Occipital lobe (tissue), 2 donors: ENCODE data around the gene EXOC3L1. TPM values are rescaled to one million over a fixed set of nuclear protein-coding genes. Genes with fewer than 3 reads are reported as not detected.

Experiments used
- DNase-seq: peaks from one replicate; lab custom pipeline; 2025; lab: John Stamatoyannopoulos, UW
- total RNA-seq: library from RNA; depleted of rRNA; stranded (reverse); fragments of >200 nt; gene quantifications from one replicate; pipeline ENCODE4 v1.2.3, GENCODE V29; 2014

Gene EXOC3L1
- total RNA-seq, 1 donor from 2014 or later: 0.47 TPM

DNA sequence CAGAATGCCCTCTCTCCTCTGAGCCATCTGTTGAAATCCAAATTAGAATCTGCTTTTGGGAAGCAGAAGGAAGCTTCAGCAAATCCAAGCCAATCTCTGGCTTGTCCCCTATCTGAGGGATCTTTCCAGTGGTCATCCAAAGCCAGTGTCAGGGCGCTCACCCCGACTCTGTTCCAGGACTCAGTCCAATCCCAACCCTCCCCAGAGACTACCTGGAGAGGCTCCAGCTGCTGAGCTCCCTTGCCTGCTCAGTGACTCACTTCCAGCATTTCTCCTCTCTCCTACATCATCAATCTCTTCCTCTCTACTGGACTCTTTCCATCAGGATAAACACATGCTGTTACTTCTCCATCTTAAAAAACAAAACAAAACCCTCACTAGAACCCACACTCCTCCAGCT is 8.6 kb downstream of the EXOC3L1 start:
- peak; percentile 23 for DNase-seq

DNA sequence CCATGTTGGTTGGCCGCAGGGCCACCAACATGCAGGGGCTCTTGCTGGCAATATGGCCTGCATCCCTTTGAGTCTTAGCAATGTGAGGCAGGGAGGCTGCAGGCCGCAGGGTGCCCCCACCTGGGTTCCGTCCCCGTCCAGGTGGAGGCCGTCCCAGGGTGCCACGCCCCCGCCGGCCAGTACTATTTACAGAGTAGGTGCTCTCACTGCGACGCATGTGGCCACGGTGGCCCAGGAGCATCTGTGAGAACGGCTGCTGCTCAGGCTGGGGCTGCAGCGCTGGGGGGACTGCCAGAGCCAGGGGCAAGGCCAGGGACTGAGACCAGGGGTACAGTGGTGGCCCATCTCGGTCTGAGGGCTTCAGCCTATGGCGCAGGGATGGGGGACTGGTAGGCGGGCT is 9.8 kb downstream of the EXOC3L1 start:
- no peak for DNase-seq

DNA sequence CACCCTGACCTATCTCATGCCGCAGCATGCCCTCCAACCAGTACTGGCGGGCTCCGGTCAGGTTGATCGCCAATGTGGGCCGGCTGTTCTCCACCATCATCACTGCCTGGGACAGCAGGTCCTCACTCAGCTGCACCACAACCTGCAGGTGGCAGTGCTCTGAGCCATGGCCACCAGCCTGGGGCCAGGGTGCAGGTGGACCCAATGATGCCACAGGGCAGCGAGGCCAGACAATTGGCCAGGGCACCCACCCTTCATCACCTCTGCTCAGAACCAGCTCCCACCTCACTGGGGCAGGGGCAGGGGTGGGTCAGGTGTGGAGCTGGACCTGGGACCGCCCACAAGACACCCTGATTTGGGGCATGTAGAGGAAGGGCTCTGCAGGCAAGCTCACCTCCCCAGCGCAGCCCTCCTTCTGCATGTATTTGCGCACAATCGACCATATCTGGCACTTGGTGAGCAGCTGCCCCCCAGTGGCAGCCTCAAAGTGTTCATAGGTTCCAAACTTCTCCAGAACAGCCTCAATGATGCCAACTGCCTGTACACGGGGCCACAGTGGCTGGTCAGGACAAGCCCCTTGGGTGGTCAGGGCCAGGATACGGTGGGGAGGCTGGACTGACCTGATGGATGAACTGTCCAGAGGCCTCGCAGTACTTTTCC is 10.4 kb downstream of the EXOC3L1 start:
- DNase-seq: no peak

DNA sequence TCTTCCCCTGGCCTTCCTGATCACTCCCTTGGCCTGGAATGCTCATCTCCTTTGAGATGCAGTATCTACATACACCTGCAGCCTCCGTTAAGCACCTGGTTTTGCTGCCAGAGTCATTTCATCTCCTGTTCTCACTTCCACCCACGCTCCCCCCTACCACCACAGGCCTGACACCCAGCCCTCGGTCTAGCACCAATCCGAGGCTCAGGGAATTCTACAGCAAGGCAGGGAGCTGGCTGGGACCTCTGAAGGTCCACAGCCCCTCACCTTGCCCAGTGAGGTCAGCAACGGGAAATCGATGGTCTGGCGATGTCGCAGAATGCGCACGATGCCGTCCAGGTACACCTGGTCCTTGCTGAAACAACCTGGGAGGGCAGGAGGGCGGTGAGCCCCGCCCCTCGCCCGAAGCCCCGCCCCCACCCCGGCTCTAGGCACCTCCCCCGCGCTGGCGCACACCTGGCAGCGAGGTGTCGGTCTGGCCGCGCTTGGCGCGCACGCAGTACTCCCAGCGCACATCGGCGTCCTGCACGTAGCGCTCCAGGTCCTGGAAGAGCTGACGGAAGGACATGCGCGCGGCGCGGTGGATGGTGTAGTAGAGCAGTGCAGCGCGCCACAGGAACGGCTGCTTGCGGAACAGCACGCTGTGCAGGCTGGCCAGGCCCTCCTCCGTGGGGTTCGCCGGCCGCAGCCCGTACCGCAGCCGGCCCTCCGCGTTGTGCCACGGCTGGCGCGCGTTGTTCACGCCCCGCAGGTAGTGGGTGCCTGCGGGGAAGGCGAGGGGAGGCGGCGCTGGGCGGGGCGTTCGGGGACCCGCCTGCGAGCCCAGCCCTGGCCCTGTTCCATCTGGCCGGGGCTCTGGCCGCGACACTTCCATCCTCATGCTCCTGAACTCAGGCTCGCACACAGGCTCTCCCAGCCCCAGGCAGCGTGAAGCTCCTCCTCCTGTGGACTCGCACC is 11.9 kb downstream of the EXOC3L1 start:
- DNase-seq: peak; percentile 32

DNA sequence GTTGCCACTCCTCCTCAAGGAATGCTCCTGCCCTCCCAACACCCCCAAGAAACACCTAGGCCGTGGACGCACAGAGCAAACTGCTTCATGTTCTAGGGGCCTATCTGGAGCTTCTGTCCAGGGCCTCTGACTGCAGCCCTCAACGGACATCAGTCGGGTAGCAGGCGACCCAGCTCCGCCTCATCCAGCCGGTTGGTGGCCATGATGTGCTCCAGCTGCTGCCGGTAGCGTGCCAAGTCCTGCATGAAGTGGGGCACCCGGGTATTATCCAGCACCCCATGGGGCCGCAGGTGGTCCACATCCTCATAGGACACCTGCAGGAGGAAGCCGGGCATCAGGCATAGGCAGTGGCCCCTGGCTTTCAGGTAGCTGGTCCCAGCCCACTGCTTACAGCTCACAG is 13.3 kb downstream of the EXOC3L1 start:
- no peak for DNase-seq

DNA sequence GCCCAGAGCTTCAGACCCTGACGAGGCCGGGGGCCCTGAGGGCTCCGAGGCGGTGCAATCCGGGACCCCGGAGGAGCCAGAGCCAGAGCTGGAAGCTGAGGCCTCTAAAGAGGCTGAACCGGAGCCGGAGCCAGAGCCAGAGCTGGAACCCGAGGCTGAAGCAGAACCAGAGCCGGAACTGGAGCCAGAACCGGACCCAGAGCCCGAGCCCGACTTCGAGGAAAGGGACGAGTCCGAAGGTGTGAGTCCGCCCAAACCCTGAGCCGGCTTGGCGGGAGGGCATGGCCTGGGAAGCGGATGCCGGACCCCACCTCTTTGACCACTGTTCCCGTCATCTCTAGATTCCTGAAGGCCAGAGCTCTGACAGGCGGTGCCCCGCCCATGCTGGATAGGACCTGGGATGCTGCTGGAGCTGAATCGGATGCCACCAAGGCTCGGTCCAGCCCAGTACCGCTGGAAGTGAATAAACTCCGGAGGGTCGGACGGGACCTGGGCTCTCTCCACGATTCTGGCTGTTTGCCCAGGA is 15.2 kb downstream of the EXOC3L1 start:
- DNase-seq: no peak

DNA sequence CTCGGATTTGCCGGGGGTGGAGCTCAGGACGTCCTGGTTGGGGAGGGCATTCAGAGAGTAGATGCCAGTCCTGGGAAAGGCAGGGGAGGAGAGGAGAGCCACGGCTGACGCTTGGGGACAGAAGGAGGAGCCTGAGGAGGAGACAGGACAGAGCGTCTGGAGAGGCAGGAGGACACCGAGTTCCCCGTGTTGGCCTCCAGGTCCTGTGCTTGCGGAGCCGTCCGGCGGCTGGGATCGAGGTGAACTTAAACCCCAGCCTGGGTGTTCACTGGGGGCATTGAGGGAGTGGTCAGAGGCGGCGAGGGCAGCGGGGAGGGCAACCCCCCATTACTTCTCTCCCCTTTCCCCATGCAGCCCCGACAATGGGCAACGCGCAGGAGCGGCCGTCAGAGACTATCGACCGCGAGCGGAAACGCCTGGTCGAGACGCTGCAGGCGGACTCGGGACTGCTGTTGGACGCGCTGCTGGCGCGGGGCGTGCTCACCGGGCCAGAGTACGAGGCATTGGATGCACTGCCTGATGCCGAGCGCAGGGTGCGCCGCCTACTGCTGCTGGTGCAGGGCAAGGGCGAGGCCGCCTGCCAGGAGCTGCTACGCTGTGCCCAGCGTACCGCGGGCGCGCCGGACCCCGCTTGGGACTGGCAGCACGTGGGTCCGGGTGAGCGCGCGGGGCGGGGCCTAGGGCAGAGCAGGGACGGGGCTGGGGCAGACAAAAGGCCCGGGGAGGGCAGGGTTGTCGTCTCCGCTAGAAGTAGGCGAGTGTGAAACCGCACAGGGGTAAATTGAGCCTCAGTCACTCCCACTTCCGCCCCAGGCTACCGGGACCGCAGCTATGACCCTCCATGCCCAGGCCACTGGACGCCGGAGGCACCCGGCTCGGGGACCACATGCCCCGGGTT is 15.9 kb downstream of the EXOC3L1 start:
- peak; percentile 82 for DNase-seq

DNA sequence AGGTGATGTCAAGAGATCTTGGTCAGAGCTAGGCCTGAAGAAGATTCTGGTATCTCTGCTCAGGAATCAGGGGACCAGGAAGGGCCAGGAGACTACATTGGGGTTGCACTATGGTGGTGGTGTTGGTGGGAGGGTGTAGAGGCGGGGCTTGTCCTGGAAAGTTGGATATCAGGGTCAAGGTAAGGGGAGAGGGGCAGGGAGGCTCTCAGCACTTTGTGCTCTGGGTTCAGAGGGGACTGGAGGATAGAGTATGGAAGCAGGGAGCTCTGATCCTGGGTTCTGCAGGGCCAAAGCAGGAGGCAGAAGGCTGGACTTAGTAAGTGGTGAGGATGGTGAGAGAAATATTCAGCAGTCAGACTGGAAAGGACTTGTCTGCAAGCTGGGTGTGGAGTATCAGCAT is 16.6 kb downstream of the EXOC3L1 start:
- no peak for DNase-seq

DNA sequence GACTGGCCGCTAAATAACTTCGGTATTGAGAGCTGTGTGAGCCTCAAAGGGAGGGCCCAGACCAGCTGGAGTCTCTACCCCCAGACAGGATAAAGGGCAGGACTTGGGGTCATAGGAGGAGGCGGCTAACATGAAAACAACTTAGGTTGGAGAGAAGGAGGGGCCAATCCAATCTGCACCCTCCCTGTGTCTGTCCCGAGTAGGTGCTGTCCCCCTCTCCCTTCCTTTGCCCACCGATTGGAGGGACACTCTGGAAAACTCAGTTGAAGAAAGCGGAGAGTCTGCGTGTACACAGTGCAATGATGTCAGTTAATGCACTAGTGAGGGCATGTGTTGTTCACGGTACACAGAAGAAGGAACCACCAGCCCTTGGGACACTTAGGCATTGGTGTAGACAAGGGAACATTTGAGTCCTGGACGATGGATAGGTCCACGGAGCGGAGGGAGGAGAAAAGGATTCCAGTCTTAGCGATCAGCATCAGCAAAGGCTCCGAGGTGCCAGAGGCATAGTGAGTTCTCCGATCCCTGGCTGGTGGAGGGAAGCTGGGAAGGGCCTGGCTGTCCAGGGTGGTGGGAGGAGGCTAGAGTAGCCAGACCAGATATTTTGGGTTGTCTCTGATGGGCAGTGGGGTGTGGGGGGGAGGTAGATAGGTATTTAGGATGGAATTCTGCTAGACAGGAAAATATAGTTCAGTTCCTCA is 18.8 kb downstream of the EXOC3L1 start:
- no peak for DNase-seq

DNA sequence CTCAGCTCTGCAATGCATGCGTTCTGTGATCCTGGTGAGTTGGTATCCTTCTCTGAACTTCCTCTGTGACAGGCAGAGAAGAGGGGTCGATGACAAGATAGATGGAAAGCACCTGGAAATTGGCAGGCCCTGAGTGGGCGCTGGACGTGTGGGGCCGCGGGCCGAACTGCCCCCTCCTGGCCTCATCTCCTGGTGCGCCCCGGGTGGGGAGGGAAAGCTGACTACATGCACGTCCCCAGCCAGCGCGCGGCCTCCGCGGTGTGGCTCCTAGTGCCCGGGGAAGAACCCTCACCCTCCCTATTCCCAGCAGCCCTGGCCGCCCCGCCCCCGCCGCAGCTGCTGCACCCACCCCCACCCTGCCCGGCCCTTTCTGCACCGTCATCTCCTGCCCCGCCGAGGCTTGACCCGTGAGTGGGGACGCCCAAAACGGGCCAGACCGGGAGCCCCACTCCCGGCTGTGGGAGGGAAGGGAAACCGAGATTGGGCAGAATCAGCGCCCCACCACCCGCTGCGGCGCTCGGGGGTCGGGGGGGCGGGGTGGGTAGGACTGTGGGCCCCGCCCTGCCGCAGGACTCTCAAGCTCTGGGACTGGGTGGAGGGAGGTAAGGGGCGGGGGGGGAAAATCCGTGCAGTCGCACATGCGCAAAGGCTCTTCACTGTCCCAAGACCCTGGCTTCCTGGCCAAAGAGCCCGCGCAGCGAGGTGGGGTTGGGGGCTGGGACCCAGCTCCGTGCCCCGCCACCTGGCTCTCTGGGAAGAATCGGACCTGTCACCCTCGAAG is 19.6 kb downstream of the EXOC3L1 start, which contains the start of gene NOL3:
TSS of gene NOL3 (plus strand) at position 371 of the 781 bp plus-strand sequence.
- peak; percentile 64 for DNase-seq

DNA sequence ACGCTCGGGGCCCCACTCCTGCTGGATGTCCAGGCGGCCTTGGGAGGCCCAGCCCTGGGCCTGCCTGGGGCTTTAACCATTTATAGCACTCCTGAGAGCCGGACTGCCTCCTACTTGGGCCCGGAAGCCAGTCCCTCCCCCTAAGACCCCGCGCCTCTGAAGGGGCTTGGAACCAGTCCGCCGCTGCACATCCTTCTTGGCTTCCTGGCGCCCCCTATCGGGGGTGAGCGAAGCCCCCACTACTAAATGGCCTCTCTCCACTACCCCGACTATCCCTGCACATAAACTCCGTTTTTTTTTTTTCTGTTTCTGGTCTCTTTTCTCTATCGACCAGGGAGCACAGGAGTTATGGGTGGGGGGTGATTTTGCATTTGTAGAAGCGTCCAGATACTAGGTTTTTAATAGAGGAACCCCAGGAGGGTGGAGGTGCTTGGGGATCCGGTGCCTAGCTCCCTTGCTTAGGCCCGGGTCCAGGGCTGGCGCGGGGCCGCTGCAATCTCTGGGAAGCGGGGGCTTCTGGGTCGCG is 20.2 kb downstream of the EXOC3L1 start:
- DNase-seq: no peak

DNA sequence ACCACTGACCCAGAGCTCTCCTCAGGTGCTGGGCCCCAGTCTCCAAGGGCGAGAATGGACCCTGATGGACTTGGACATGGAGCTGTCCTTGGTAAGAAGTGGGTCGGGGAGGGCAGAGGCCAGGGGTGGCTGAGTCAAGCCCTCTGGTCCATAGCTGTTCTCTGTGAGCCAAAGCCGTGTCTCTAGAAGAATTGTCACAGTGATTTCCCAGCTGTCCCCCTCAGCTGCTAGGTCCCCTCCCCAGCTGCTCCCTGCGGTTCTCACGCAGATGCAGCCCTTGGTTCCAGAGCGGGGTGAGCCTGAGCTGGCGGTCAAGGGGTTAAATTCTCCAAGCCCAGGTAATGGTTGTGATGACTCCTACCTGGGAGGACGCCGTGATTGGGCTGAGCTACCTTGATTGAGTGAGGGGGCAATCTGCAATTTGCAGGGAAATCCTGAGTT is 20.9 kb downstream of the EXOC3L1 start:
- no peak for DNase-seq

DNA sequence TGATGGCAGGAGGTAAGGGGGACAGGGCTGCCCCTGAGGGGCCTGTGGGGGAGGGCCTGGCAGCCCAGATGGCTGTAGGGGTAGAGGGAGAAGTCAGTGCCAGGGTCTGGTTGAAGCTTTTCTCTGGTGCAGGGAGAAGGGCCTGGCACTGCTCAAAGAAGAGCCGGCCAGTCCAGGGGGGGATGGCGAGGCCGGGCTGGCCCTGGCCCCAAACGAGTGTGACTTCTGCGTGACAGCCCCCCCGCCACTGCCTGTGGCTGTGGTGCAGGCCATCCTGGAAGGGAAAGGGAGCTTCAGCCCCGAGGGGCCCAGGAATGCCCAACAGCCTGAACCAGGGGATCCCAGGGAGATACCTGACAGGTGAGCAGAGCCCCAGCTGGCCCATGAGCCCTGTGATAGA is 22.3 kb downstream of the EXOC3L1 start:
- DNase-seq: no peak

DNA sequence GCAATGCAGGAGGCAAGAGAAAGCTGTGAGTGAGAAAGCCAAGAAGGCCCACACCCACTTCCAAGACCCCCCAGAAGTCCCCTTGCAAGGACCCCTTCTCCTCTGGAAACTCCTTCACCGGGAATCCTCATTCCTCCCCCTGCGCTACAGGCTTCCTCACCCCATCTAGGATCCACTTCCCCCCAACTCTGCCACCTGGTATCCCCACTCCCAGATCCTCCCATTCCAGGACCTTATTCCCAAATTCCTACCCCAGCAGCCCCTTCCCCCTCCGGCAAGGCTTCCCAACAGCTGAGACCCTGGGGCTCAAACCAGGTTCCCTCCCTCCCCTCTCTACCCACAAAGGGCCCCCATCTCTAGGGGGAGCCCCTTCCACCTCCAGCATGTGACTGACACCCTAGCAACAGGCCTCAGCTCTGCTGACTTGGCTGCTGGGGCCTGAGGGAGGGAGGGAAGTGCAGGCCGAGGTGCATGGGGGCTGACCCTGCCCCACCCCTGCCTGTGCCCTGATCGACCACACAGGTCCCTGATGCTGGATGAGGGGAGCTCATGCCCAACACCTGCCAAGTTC is 23.3 kb downstream of the EXOC3L1 start:
- no peak for DNase-seq

DNA sequence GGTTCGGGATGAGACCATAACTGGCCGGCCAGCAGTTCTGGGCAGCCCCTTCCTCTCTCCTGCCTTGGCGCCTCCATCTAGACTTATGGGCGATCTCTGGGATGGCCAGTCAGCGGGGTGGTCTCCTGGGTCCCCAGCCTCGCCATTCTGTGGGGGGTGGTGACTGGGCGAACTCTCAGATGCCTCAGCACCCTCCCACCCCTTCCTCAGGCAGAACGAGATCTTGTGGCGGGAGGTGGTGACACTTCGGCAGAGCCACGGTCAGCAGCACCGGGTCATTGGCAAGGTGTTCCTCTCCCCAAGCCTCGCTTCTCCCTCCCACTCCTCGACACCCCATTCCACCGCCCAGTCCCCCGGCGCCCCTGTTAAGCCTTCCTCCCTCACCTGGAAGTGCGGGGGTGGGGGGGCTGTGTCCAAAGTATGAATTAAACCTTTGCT is 23.8 kb downstream of the EXOC3L1 start:
- DNase-seq: no peak

DNA sequence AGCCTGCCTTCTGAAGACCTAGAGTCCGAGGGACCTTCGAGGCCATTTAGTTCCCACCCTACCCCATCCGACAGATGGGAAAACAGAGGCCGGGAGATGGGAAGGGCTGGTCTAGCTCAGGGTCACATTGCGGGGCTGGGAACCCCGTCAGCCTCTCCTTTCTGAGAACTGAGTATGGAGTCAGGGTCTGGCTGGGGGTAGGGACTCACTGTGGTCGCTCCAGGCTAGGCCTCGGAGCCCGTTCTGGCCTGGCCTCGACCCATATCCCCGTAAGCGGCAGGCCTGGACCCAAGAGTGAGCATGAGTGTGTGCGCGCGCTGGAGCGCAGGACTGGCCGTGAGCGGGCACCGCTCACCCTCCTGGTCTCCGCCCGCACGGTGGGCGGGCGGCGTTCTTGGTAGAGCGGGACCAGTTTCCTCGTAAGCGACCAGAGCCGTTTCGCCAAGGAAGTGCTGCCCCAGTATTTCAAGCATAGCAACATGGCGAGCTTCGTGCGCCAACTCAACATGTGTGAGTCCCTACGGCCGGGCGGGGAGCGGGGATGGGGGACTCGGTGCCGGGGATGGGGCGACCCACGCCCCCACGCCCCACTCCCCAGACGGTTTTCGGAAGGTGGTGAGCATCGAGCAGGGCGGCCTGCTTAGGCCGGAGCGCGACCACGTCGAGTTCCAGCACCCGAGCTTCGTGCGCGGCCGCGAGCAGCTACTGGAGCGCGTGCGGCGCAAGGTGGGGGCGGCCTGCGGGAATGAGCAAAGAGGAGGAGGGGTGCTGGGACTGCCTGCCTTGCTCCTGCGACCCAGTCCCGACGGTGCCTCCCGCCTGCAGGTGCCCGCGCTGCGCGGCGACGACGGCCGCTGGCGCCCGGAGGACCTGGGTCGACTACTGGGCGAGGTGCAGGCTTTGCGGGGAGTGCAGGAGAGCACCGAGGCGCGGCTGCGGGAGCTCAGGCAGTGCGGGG is 24.5 kb downstream of the EXOC3L1 start:
- DNase-seq: no peak

DNA sequence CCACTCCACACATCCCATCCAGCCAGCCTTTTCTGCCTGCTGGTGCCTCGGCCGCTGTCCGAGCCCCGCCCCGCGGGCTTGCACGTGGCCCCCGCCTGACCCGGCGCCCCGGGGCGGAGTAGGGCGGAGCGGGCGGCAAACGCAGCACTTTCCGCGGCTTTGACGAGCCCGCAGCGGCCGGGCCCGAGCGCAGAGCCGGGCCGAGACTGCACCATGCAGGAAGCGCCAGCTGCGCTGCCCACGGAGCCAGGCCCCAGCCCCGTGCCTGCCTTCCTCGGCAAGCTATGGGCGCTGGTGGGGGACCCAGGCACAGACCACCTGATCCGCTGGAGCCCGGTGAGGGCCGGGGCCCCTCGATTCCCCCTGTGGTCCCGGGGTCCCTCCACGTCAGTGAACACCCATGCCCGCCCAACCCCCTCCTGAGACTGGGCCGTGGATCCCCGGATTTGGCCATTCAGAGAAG is 25.3 kb downstream of the EXOC3L1 start, which contains the start of gene HSF4:
TSS of gene HSF4 (plus strand) at position 147 of the 463 bp plus-strand sequence. CDS start at position 214, 67 bp downstream.
- DNase-seq: peak; percentile 53
